ENCODE results near the gene SYF2. TPM values are rescaled to one million over a fixed set of nuclear protein-coding genes. Genes with fewer than 3 reads are reported as not detected.
"Not testable (repeated sequence)": the region's sequence is repeated elsewhere in the genome, so short reads cannot be mapped to it uniquely, and the experiment has no call there.

SYF2 gene
- total RNA-seq, 1 donor from 2014 or later: 39.7 TPM

DNA sequence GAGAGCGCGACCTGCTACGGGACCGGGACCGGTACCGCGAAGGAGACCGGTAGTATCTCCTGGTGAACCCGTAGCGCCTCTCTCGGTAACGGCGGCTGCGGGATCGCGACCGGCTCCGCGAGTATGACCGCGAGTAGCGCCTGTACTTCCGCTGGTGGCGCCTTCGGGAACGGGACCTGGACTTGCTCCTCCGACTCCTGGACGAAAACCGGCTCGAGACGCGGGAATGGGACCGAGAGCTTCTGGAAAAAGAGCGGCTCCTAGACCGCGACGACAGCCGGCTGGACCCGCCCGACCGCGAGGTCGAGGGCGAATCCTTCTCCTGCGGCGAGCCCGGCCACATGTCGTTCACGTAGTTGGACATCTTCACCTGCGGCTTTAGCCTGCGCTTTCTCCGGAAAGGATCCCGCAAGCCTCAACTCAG is 14.3 kb upstream of the SYF2 start:
- intact Hi-C loops (cut with micrococcal nuclease): loop anchor here (1.0 to 10.0 kb wide), 4 partner anchors 7 to 282 kb away; partner anchors contain the start of genes SYF2 and TMEM50A

DNA sequence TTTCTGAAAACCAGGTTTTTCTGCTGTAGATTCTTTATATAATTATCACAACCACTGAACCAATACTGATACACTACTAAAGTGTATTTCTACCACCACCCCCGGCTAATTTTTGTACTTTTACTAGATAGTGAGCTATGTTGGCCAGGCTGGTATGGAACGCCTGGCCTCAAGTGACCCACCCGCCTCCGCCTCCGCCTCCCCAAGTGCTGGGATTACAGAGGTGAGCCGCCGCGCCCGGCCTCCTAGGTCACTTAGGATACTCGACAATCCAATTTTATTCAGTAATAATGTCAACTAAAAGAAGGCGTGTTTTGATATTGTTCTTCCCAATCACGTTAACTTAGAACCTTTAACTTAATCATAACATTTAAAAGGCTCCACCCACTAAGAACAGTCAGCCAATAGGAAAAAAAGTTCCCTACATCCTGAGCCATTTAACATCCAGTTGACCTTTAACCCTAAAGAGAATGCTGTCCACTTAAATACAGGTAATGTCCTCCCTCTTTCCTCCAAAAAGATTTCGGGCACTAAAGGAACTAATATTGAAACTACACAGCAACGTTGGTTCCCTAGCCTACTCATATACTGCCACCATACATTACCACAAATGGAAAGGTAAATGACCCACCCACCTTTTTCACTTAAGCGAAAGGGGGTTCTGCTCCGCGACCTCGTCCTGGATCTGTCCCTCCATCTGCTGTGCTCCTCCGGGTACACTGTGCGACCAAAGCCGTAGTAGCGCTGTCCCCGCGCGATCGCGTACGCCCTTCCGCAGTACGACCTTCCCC is 13.7 kb upstream of the SYF2 start:
- intact Hi-C loops (cut with micrococcal nuclease): loop anchor here (5.0 to 10.0 kb wide), 2 partner anchors 91 to 281 kb away; partner anchors contain the start of gene TMEM50A

DNA sequence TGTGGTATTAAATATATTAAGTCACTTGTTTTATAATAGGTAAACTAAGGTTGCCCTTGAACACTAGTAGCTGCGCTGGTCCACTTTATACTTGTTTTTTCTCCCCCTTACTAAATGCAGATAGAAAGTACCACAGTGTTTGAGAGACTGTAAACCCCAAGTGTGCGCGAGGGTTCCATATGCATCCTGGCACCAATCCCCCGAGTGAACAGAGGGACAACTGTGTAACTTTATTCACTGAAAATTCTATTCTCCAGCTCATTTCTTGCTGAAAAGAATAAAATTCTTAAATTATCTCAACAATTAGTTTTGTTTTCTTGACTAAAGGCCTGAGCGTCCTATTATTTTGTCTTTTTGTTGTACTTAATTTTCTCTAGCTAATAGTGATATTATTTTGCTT is 13.1 kb upstream of the SYF2 start:
- intact Hi-C loops (cut with micrococcal nuclease): loop anchor here (5.0 to 10.0 kb wide), 2 partner anchors 92 to 281 kb away; partner anchors contain the start of gene TMEM50A

DNA sequence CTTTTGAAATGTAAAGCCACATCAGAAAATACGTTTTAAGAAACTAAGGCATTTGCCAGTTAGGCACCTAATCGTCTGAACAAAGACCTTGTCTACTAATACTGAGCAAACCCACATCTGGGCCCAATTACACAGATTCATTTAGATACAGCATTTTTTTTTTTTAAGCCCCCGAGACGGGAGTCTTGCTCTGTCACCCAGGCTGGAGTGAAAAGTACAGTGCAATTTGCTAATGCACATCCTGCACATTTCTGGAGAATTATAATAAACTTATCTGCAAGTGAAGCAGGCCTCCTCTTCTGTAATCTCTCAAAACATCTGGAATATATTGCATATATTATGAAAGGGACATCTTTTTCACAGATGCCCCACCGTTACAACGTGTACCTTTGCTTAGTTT is 11.6 kb upstream of the SYF2 start:
- intact Hi-C loops (cut with micrococcal nuclease): loop anchor here (10.0 kb wide), 1 partner anchor 279 kb away; no protein-coding TSS in a partner anchor

DNA sequence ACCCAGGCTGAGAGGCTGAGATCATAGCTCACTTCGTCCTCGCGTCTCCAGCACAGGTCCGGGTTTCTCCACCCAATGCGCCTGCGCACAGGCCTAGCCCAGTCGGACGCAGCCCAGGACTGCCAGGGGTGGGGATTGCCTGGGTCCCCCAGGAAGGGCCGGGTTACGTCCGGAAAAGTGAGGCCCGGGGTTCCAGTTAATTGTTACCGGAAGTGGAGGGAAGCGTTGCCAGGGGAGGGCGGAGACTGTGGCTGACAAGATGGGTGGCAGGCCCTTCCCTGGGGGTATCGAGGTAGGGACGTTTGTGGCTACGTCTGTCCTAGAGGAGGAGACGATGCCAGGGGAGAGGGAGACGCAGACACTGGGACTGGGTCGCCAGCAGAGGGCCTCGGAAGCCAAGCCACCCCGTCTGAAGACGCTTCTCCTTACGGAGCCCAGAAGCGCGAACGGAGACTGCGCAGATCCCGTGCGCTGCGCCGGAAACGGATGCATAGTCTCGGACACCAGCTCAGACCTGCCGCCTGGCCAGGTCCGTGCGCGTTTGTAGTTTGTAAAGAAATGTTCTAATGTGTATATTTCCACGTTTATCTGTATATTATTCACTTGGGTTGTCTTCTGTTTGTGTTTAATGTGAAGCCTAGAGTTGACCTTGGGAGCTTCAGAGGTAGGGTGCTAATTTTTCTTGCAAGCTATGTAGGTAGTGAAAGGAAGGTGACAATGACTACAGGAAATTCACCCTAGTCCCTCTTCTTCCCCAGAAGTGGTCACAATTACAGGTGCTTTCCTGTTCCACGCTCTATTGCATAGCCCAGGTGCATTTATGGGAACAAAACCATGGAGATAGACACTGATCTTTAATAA is 7.6 kb upstream of the SYF2 start:
- intact Hi-C loops (cut with micrococcal nuclease): loop anchor here (1.0 to 10.0 kb wide), 3 partner anchors 7 to 275 kb away; partner anchors contain the start of genes RSRP1 and SYF2

DNA sequence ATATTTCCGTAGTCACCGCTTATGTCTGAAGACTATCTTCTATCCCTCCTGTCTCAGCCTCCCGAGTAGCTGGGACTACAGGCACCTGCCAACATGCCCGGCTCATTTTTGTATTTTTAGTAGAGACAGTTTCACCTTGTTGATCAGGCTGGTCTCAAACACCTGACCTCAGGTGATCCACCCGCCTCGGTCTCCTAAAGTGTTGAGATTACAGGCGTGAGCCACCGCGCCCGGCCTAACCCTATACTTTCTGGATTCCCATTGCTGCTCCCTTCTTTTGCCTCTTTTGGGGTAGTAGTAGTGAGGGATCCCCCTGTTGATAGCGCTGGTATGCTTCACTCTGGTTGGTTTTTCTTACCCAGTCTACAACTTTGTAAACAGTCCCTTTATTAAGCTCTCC is 5.7 kb upstream of the SYF2 start:
- intact Hi-C loops (cut with micrococcal nuclease): no loop called here

DNA sequence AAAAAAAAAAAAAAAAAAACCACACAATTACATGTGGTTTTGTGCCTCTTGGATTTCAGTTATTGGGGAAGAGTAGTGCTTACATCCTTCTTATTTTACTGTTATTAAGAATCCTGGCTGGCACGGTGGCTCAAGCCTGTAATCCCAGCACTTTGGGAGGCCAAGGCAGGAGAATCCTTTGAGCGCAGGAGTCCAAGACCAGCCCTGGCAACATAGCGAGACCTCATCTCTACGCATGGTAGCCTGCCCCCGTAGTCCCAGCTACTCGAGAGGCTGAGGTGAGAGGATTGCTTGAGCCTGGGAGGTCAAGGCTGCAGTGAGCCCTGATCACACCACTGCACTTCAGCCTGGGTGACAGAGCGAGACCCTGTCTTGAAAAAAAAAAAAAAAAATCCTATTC is 4.0 kb upstream of the SYF2 start:
- intact Hi-C loops (cut with micrococcal nuclease): not testable (repeated sequence)

DNA sequence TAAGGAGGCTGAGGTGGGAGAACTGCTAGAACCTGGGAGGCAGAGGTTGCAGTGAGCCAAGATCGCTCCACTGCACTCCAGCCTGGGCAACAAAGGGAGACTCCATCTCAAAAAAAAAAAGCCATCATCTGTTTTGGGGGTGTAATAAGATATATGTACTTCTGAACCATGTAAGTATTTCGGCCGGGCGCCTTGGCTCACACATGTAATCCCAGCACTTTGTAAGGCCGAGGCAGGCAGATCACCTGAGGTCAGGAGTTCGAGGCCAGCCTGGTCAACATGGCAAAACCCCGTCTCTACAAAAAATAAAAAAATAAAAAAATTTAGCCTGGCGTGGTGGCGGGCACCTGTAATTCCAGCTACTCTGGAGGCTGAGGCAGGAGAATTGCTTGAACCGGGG is 3.1 kb upstream of the SYF2 start:
- intact Hi-C loops (cut with micrococcal nuclease): not testable (repeated sequence)

DNA sequence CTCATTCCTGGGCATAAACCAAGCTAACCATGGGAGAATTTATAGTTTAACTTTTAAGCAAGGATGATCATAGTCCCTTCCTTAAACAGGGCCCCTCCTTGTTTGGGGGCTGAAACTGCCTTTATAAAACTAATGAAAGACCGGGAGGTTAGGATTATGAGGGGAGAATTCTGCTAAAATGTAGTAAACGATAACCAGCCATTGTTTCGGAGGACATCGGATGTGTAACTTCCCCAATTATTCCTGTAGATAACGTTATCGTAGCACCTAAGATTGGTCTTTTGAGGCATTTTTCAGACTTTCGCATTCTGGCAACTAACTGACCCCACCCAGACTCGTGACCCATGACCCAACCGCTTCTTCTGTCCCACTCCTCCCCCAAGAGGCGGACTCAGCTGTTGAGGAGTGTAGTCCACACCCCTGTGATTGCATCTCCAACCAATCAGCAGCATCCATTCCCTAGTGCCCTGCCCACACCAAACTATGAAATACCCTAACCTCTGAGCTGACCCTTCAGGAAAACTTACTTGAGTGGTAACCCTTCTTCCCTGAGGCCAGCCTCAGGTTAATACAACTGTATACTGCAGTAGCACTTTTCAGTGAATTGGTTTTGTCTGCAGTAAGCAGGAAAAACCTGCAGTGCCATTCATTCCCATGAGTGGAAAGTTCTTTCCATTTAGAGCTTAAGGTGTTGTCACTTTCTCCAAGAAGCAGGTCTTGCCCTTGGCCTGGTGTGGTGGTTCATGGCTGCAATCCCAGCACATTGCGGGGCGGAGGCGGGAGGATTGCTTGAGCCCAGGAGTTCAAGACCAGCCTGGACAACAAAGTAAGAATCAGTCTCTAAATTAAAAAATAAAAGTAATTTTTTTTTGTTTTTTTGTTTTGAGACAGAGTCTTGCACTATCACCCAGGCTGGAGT is 823 bp upstream of the SYF2 start:
- intact Hi-C loops (cut with micrococcal nuclease): loop anchor here (1.0 to 2.0 kb wide), 5 partner anchors 7 to 730 kb away; partner anchors contain the start of genes RCAN3, RSRP1 and SRRM1

DNA sequence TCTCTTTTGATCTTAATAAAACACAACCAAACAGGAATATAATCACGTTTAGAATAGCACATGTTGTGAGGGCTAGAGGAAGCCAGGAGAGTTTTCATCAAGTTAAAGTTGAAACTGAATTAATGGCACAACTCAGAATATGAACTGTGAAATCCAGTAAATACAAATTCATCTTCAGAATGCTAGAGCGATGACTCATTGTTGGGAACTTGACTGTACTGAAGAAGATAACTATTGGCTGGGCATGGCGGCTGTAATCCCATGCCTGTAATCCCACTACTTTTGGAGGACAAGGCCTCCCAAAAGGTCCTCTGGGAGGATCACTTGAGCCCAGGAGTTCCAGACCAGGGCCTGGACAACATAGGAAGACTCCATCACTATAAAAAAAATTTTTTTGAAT is 8.8 kb downstream of the SYF2 start:
- intact Hi-C loops (cut with micrococcal nuclease): no loop called here

DNA sequence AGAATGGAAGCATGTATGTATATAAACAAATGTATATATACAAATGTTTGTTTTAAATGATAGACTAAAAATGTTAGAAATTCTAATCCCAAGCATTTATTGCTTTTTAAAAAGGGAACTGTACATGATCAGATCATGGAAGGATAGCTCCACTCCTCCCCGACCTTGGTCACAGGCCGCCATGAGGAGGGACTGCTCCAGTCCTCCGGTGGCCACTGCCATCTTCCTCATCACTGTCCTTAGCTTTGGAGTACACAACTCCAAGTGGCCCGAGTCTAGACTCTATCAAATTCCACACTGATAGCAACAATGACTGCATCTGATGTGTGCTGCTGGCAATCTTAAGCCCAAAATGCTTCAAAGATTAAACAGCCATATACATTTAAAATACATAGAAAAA is 9.7 kb downstream of the SYF2 start:
- intact Hi-C loops (cut with micrococcal nuclease): no loop called here

DNA sequence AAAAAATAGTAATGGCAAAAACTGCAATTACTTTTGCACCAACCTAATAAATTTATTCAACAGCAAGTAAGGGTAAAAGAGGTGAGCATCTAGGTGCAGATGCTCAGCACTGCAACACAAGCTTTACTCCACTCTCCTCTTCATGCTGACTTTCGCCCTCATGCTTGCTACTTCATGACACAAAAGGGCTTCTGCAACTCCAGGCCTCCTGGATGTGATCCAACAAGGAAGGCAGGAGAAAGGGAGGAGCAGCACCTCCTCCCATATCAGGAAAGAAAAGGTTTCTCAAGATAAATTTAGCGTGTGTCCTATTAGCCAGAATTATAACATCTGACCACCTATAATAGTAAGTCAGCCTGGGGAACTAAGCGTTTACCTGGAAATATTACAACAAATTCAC is 11.6 kb downstream of the SYF2 start:
- intact Hi-C loops (cut with micrococcal nuclease): no loop called here

DNA sequence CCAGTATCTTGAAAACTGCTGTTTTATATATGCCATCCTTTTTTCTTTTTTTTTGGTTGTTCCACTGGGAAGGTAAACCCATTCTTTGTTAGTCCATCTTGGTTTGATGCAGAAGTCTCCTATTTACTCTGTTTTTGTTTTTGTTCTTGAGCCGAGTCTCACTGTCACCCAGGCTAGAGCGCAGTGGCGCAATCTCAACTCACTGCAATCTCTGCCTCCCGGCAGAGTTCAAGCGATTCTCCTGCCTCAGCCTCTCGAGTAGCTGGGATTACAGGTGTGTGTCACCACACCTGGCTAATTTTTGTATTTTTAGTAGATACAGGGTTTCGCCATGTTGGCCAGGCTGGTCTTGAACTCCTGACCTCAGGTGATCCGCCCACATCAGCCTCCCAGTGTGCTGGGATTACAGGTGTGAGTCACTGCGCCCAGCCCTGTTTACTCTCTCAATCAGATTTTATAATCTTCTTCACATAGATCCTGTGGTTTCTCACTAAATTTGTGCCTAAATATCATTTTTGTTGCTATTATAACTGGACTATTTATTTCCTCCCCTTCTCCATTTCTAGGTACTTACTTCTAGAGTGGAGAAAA is 12.5 kb downstream of the SYF2 start:
- intact Hi-C loops (cut with micrococcal nuclease): no loop called here

DNA sequence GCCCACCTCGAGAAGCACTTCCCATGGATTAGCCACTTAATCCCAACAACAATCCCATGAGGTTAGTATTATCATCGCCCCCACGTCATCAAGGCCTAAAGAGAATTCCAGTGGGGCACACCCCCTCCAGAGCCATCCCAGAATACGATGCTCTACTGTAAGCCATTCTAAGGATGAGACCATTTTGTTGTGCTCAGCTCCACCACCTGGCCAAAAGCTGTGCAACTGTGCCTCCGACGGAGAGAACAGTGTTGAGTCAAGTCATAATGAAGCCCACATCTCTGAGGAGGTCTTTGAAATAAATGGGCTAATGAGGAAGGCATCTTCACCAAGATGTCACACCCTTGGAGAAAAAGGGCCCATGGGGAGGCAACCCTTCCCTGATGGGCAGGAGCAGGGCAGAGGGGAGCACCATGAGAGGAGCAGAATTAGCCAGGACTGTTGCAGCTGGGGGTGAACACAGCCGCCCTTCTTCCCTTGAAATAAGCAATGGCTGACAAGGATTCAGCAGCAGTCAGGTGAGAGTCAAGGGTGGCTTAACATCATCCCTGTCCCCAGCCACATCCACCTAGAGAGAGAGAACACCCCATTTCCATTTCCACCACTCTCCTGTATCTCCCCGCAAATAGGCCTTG is 14.6 kb downstream of the SYF2 start:
- intact Hi-C loops (cut with micrococcal nuclease): no loop called here

DNA sequence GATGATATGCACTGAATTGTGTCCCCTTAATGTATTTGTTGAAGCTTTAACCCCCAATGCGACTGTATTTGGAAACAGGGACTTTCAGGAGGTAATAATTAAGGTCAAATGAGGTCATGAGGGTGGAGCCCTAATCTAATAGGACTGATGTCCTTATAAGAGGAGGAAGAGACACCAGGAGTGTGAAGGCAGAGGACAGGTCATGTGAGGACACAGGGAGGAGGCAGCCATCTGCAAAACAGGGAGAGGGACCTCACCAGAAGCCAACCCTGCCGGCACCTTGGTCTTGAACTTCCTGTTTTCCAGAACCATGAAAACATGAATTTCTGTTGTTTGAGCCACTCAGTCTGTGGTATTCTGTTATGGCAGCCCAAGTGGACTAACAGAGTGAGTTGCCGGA is 15.3 kb downstream of the SYF2 start:
- intact Hi-C loops (cut with micrococcal nuclease): no loop called here

DNA sequence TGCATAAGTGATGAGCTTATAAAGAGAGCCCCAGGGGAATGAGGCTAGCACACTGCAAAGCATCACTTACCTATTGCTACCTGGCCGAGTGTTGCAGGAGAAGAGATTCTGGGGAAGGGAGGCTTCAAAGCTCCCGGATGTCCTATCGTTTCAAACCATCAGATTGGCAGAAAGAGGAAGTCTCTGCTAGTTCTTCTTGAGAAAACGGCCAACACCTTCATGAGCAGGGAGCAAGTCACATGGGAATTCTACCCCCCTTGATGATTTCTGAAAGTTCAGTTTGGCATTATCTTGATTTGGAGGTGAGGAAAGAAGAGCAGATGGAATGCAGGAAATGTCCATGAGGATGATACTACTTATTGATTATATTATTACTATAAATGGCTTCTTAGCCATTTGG is 16.2 kb downstream of the SYF2 start:
- intact Hi-C loops (cut with micrococcal nuclease): no loop called here

DNA sequence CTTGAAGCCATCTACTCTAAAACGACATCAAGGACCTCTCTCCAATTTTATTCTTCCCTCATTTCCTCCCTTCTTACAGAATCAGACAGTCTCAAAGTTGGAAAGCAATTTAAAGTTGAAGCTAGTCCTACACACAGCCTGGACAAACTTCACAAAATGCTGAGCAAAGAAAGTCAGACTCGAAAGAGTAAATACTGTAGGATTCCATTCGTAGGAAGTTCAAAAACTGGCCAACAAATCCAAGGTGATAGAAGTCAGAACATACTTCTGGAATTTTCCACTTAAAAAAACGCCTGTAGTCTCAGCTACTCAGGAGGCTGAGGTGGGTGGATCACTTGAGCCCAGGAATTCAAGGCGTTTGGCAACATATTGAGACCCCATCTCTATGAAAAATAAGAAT is 19.6 kb downstream of the SYF2 start:
- intact Hi-C loops (cut with micrococcal nuclease): no loop called here

DNA sequence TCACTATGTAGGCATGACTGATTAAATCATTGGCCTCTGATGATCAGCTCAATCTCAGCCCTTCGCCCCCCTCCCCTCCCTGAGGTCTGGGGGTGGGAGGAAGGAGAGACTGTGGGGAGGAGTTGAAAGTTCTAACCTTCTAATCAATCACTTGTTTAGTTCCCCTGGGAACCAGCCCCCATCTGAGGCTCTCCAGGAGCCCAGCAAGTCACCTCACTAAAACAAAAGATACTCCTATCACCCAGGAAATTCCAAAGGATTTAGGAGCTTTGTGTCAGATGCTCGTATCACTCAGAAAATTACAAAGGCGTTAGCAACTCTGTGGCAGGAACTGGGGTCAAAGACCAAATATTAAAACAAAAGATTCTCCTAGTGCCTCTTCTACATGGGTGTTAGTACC is 21.6 kb downstream of the SYF2 start:
- intact Hi-C loops (cut with micrococcal nuclease): no loop called here

DNA sequence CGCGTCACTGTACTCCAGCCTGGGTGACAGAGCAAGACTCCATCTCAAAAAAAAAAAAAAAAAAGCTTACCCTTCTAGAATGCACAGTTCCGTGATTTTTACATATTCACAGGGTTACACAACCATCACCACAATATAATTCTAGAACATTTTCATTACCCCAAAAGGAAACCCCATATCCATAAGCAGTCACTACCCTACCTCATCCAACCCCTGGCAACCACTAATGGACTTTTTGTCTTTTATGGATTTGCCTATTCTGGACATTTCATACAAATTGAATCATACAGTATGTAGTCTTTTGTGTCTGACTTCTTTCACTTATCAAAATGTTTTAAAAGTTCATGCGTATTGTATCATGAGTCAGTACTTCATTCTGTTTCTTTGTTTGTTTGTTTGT is 22.8 kb downstream of the SYF2 start:
- intact Hi-C loops (cut with micrococcal nuclease): no loop called here

DNA sequence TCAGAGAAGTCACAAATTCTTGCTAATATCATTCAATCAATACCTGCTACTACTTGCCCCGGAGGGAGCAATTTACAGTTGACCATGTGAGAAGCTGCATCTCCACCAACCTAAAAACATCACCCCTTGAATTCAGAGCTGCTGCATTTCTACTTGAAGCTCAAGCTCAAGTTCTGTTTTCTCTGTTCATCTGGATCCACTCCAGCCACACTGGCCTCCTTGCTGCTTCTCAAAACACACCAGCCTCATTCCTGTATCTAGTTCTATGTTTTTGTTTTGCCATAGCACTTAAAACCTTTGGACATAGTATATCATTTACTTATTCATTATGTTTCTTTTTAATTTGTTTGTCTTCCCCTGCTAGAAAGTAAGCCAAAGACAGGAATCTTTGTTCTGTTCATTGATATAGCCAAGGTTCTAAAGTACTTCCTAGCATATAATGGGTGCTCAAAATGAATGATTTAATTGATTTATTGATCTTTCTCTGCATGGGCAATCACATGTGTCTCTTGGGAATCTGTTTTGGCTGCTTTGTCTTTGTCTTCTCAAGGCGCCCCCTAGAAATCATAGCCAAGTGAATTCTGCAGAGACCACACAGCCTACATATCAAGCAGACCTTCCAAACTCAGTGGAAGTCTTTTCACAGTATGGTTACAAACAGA is 23.6 kb downstream of the SYF2 start:
- intact Hi-C loops (cut with micrococcal nuclease): no loop called here

All from T-helper 2 cell treated with Interferon-gamma antibody and Interleukin-4, amounts not matched to agents 100 ng/mL and 5 ng/mL, for 36 hours (primary cell).